ENCODE measurements around the gene SPATS1.

GRCh38 chr6:44321210-44321609 lies 21.2 kb upstream of the SPATS1 start:
- TF ChIP-seq PATZ1 (CRISPR knock-in tag; IDR thresholded peaks at IDR 0.05; ENCODE audit: borderline replicate concordance) = no peak
- TF ChIP-seq ZNF565 (CRISPR knock-in tag; conservative IDR thresholded peaks at IDR 0.05; ENCODE audit: low read depth) = no peak
- no peak for TF ChIP-seq ISL1 (CRISPR knock-in tag; IDR thresholded peaks at IDR 0.05)
- TF ChIP-seq TOX (CRISPR knock-in tag; IDR thresholded peaks at IDR 0.05; ENCODE audit: borderline replicate concordance) = no peak
- TF ChIP-seq SNAI2 (CRISPR knock-in tag; IDR thresholded peaks at IDR 0.05) = no peak
- TF ChIP-seq ZFP30 (CRISPR knock-in tag; IDR thresholded peaks at IDR 0.05) = no peak
- TF ChIP-seq CREB5 (CRISPR knock-in tag; IDR thresholded peaks at IDR 0.05; ENCODE audit: low read depth) = no peak
- TF ChIP-seq CSDC2 (CRISPR knock-in tag; IDR thresholded peaks at IDR 0.05) = no peak
- TF ChIP-seq TSHZ2 (CRISPR knock-in tag; IDR thresholded peaks at IDR 0.05) = no peak
- no peak for TF ChIP-seq POU6F1 (CRISPR knock-in tag; IDR thresholded peaks at IDR 0.05; ENCODE audit: borderline replicate concordance, low read depth)
- no peak for TF ChIP-seq PPARA (CRISPR knock-in tag; IDR thresholded peaks at IDR 0.05; ENCODE audit: borderline replicate concordance)
- no peak for TF ChIP-seq TCF4 (CRISPR knock-in tag; IDR thresholded peaks at IDR 0.05; ENCODE audit: borderline replicate concordance)

All from SK-N-SH treated with all-trans-retinoic acid at 6 μM for 48 hours (cell line).